CD4-positive, alpha-beta T cell treated with Interleukin-4 for 4 hours (primary cell): Measurements from ENCODE around the gene AFF3.
"Not testable (repeated sequence)": the region's sequence is repeated elsewhere in the genome, so short reads cannot be mapped to it uniquely, and the experiment has no call there.

ENCODE experiments used
- DNase-seq: peaks from one replicate; pipeline ENCODE4 v3.0.0-alpha.2; 2020

AFF3 gene

DNA sequence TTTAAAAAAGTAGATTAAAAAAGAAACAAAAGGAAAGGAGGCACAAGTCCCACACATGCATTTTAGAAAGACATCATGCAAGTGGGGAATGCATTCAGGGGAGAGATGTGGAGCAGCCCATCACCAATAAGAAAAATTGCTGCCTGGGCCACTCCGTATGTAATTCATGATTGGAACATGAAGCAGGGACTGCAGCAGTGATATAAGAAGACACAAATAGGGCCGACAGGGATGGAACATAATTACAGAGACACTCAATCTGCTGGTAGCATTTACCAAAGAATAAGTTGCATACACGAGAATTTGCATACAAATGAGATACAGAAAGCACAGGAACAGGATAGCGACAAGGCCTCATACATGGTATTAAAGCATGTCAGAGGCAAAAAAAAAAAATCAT lies 6.5 kb upstream of the AFF3 start:
- DNase-seq = no peak

DNA sequence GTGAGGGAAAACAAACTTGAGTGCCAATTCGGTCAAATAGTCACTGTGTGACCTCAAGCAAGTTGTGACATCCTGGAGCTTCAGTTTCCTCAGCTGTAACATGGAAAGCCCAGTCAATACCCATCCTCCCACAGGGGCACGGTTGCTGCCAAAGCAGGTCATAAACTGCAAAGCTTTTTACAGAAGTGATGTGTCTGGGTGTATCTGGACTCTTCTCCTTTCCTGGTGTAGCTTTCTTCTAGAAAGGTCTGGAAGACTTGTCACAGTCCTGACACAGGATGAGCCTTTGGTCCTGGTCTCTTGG lies 4.2 kb upstream of the AFF3 start:
- DNase-seq = no peak

DNA sequence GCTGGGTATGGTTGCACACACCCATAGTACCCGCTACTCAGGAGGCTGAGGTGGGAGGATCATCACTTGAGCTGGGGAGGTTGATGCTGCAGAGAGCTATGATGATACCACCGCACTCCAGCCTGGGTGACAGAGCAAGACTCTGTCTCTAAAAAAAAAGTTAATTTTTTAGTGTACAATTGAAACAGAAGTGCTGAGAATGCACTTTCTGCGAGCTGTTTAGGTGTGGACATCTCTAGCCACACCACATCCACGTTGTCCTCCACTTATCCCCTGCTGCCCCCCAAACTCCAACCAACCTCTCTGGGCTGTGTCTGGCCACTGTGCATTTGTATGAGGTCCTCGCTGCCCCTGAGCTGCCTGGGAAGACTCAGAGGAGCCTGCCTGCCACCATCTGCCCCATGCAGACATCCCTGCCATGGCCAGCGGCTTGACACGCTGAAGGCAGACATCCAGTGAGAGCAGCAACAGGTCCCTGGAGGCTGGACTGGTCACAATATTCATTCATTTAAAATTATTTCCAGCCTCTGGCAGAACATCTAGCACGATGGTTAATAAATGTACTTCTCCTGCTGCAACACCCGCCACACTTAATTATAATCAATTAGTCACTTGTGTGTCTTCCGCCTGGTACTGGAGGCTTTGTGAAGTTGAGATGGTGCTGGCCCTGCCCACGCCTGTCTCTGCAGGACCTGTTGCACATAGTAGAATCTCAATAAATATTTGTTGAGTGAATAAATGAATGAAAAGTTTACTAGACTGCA lies 3.7 kb upstream of the AFF3 start:
- DNase-seq = no peak

DNA sequence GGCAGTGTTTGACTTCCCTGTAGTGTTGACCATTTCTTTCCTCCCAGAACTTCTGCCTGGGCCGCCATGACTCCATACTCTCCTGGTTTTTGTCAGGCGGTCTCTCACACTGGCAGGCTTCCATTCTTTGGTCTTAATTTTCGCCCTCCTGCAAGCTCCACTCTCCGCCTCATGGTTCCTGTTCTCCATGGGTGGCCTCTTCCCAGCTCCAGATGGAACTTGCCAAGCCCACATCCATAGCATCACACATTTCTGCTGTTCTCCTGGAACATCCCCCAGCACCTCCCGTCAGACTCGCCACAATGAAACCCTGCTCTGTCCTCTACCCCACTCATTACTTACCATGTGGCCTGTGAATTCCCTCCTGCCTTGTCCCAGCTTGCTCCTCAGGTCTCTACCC lies 896 bp upstream of the AFF3 start:
- DNase-seq = no peak

DNA sequence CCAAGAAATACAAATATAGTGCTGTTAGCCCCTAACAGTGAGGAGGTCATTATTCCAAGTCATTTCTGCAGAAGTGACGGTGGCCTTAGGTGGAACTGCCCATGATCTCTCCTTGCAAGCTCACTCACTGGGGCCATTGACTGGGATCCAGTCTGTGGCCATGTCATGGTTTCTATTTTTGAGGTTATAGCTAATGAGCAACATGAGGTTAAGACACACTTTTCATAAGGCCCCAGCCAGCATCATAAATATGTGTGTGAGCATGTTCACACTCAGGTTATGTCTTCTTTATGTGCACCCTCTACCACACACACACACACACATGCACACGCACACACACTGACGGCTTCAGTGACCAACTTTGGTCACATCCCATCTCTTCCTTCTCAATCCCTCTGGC lies 484 bp downstream of the AFF3 start:
- DNase-seq = no peak

DNA sequence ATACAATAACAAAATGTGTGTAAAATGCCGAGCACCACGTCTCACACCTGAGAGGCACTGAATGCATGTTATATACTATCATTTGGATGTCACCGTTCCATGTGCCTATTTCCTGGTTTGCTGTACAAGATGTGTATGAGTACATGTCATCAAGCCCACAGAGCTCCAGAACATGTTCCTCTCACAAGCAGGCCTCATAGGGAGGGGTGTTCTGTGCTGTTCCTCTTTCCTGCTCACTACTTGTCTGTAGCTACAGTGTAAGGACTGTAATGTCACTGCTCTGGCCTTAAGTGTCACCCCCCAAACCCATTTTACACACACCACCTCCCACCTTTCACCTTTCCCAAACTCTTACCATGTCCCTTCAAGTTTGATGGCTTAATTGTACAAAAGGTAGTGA lies 1.8 kb downstream of the AFF3 start:
- no peak for DNase-seq

DNA sequence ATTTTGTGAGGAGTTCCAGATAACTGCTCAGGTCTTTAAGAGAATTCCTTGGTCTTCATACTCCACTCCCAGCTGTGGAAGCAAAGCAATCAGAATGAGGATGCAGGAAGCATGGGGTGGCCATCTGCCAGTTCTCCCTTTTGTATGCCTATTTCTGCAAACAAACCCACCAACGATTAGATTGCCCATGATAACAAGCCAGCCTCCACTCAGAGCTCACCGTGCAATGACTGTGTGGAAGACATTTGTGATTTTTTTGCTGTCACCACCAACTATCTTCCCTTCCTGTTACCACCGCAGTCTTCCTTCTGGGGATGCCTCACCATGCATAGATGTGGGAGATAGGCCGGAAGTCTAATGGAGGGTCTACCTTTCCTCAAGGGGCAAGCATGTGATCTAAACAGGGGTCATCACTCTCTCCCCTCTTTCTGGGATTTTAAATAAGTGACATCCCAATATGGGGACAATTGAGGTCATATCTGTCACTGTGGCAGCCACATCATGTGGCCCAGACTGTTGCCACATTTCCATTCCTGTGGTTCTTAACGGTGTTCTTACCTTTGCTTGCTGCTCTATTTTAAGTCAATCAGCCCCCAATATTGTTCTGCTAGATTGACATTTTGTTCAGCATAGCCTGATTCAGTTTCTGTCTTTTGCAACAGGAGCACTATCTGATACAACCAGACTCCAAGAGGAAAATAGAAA lies 4.4 kb downstream of the AFF3 start:
- DNase-seq = no peak

DNA sequence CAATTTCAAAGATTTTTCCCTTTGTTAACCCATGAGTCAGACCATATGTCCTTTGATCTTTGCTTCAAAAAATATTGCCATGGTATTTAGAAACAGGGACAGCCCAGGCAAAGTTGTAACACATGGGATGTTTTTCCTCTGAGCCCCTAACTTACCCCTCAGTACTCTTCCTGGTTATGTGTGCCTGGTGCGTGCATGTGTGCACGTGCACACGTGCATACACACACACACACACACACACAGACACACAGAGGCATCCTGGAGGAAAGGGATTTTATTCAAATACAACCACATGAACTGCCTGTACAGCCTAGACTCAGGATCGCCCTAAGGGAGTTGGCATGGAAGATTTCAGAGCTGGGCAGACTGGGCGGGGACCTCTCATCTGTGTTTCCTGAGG lies 5.1 kb downstream of the AFF3 start:
- no peak for DNase-seq

DNA sequence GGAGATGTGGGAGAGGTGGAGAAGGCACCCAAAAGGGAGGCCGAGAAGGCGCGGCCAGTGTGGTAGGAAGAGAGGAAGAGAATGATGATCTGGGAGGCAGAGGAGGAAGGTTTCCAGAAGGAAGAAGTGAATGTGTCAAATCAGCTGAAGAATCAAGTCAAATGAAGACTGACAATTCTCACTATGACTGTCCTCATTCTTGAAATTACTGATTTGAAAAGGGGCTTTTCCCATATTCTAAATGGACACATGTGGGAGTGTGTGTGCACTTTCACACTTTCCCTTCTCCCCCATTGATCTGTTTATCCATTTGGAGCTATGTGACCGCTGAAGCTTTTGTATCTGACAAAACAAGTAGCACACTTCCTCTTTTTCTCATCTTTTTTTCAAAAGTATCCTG lies 6.1 kb downstream of the AFF3 start:
- no peak for DNase-seq

DNA sequence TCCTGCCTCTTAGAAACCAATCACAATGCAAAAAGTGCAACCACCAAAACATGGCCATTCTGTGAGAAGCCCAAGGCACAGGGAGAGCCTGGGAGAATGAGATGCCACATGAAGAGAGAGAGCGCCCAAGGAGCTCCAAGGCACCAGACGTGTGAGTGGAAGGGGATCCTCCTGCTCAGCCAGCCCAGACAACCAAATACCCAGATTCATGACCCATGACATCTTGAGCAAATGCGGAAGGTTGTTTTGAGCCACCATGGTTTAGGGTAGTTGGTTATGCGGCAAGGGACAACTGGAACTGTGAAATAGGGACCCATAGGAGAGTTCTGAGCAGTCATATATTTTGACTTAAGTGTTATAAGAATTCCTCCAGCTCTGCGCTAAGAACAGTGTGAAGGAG lies 7.0 kb downstream of the AFF3 start:
- DNase-seq = no peak

DNA sequence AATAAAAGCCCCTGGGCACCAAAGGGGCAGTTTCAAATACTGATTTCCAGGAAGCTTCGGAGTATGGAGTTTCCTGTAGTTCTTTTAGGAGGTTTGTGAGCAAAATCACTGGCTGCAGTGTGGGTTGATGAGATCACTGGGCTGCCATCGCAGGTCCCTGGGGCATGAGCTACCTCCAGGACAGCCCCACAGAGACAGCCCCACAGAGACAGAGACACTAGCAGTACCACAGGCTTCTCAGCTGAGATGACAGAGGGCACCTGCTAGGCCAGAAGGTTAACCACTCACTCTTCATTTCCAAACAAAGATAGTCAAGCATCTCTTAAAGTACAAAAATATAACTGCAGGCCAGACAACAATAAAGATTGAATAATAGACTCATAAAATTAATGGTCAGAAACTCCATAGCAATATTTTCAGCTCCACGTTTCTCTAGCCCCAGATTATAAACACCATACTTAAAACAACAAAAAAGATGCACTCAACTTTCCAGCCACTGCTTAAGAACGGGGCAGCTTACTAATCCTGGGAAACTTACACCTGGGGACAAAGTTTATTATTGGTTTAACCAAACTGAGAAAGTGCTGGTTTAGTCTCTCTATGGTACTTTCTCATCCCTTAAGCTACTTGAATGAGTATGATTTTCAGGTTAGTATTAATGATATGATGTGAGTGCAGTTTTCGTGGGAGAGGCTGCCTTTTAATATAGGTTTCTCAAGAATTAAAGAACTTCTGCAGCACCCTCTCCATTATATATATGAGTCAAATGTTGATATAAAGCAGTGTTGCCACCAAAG lies 11.6 kb downstream of the AFF3 start:
- no peak for DNase-seq

DNA sequence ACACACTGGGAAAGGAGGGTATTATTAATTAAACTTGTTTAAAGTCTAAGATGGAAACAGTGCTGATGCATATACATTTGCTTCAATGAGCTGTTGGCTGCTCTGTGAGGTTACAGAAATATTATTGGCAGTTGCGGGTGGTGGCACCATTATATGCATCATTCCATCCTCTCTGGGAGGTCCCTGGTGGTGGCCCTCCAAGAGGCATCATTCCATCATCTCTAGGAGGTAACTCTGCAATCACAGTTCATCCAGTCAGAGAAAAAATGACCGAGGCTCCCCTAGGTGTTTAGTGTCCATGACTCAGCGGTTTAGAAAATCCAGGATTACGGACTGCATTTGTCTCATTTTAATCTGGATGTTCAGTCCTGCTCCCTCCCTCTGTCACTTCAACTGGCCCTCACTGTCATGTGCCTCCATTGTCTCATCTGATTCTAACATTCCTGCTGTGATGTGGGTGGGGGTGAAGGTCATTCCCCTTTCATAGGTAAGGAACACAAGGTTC lies 15.4 kb downstream of the AFF3 start:
- no peak for DNase-seq

DNA sequence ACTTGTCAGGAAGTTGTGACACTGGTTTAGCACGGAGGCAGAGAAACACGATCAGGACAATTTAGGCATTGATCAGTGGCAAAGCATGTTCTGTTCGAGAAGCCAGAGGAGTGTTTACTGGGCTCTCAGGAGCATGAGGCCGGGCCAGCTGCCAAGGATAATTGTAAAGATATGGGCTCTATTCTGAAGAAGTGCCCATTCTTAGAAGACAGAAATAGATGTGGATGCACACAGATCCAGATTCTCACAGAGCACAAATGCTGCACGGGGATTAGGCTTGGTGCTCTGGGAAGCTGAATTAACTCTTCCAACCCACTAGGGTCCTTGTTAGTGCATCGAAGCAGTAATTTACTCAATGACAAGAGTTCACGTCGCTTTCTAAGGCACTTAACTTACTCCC lies 16.2 kb downstream of the AFF3 start:
- no peak for DNase-seq

DNA sequence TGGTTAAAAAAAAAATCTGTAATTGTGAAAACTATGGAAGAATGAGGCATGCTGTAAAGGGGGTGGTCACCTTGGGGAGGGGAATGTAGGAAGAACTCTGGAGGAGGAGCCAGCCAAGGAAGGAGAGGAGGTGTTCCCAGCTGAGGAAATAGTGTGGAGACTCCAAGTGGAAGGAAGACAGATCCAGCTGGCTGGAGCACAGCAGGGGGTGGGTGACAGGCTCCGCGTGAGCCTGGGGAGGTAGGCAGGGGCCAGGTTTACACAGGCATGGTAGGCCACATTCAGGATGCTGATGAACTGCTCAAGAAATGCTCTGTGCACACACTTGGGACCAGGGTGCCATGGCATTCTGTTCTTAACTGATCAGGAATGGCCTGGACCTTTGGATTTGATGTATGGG lies 16.8 kb downstream of the AFF3 start:
- DNase-seq = no peak

DNA sequence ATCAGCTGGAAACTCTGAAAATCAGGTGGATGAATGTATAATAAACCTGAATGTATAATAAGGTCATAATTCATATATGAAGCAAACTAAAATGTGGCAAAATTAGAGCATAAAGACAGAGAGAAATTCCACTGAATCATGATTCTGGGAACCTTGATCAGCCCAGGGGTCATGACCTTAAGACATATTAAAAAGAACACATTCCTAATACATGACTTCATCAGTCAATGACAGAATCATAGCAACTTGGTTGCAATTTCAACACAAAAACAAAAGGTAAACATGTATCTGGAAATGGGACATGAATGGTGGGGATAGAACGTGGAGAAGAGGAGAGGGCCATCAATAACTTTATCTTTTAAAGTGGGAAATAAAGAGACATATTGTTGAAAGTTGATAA lies 17.6 kb downstream of the AFF3 start:
- DNase-seq = no peak

DNA sequence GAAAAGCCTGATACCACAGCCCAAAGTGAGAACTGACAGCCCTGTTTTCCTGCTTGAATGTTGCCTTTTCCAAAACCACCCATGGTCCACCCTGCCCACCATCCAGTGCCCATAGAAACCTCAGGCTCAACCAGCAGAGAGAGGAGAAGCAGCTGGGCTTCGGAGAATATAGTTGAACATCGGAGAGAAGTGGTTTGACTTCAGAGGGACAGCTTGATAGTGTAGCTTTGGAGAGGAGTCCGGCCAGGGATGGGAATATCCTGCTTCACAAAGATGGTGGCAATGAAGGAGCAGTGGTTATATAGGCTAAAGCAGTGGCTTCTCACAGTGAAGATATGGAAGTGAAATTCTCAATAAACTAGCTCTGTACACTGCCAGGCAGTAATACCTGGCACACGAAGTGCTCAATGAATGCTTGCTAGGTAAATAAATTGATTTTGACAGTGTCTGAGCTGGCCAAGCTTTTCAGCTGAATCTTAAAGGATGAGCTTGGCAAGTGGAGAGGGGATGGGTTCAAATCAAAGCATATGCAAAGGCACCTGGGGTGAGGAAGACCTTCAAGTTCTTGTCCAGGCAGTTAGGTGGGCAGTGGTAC lies 21.2 kb downstream of the AFF3 start:
- no peak for DNase-seq

DNA sequence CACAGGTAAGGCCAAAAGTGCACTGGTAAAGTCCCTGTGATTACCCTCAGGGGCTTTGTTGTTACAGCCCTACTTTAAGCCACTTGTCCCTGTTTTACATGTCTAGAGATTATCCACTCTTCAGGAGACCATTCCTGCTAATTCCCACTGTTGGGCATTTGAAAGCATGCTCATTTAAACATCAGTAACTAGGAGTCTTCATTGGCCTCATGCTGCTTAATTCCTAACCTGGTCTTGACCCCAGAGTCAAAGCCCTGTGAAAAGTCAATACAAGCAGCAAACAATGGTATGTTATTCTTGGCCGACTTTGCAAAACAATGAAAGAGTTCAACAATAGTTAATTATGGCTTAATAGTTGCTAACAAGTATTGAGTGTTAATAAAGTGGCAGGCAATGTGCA lies 23.2 kb downstream of the AFF3 start:
- DNase-seq = no peak

DNA sequence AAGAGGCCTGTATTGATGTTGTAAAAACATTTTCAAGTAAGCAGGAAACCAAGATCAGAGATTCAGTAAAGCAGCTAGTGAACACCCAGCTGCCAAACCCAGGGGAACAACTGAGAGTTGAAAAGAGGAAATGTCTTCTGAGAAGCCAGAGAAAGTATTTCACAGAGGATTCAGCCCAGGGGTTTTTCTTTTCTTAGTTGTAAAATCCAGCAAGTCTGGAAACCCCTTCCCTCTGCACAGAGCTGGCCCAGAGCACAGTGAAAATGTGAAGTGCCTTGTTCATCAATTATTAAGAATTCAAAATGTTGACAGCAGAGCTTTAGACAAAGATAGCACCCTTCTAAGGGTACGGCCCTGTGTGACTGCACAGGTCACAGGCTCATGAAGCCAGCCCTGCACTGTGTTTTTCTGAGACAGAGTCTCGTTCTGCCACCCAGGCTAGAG lies 28.4 kb downstream of the AFF3 start:
- DNase-seq = peak; percentile 6

DNA sequence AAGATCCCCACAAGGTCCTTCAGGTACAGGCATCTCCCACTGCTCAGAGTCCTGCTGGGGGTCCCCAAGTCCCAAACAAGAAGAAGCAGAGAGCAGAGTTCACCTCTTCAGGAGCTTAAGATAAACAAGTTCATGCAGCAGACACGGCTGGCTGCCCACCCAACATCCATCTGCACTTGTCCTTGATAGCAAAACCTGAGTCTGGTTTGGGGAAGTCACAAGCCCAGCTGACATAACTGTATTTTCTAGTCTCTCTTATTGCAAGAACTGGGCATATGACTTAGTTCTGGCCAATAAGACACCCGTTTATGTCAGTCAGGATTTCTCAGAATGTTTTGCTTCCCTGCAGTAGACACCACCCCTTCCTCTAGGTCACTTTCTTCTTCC lies 31.8 kb downstream of the AFF3 start:
- no peak for DNase-seq

DNA sequence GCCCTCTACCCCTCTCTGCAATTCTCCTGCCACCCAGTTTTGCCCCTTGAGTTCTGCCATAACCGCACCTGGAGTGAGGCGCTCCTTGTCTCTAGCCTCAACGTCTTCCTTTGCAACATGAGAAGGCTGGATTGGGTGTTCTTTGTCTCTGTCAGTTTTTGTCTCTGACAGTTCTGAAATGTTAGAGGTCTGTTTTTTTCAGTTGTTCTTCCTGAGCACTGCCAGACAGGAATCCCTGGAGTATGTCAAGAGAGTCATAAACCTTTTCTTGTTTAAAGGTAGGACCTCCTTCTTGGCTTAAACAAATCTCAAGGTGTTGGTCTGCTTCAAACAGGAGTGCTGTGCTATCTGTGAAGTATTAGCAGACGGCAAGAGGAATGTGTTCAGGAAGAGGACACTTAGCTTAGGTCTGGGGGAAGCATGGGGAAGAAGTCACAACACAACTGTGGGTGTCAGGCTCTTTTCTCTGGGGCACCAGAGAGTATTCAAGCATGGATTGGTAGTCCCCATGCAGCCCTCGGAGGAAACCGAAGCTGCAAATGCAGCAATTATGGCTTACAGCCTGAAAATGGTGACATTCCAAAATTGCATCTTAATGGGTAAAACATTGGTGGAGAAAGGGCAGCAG lies 32.3 kb downstream of the AFF3 start:
- DNase-seq = no peak

DNA sequence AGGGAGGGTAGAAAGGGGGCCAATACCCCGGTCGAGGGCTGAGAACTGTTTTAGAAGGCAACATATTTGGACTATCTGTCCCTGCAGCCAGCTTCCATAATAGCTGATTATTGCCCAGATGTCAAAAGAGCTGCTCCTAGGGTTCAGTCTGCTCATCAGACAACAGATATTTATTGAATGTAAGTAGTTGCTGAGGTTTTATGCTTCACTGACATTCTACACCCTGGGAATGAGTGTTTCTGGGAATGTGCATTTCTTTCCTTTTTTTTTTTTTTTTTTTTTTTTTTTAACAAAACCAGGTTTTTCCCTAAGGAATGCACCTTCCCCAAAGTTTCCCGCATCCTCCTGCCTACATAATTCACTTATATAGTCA lies 33.8 kb downstream of the AFF3 start:
- not testable (repeated sequence) for DNase-seq

DNA sequence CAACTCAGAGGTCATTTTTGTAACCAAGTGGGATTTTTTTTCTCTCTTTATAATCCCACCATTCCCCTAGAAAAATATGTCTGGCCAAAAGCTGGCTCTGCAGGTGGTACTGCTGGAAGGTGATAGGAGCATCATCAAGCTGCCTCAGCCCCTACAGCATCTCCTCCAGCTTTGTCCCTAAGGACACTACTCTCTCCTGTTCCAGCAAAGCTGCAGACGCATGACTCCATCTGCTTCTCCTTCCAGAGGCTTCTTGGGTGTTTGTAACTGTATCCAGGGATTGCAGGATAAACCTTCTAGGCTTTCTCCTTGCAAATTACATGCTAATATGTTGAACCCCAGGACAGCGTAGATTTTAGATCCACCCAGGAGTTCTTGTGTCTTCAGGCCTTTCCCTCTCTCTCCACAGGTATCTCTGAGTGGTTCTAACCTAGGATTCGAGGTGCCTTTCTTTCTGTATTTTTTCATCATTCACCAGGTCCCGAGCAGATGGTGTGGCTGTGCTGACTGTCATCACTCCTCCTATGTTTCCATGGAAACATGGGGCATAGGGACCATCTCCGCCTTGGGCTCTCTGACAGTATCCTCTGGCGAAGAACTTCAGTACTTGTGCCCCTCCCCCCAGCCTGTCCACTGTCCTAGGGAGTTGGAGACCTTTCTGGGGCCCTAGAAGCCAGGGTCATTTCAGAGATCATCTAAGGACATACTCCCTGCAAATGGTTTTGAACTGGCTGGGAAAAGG lies 34.3 kb downstream of the AFF3 start:
- DNase-seq = no peak
